ENCODE results near the gene SCD5.
A peak's percentile ranks its signal among the peaks of the same experiment; 100 is the strongest.

SCD5 gene

DNA sequence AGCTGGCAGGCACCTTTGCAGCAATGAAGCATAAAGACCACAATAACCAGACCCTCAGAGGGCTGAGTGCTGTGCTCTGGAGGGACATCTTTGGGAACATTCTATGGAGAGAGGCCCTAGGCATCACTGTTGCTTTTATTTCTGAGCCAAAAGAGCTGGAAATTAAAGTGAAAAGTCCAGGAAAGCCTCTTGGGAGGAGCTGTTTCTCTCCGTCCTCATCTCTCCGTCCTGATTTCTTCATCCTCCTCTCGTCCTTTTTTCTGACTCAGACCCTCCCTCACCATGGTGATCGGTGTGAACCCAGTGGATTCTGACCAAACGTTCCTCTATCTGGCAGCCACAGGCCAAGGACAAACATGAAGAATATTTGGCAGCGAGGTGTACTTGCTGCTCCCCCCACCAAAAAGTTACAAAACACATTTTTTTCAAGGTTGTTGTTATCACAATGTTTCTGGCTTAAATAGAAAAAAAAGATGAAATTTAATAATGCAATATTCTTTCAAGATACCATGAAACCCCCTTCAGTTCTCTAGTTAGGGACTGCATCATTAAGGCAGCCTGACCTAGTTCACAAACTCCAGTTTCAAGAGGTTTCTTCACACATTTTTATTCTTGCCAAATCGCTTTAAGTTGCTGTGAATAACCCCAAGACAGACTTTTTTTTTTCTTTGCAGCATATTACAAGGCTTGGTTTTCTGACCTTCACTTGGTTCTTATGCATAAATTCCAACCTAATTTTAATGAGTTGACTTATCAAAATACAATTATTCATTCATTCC, 80.2 kb downstream of the SCD5 start:
- no peak for DNase-seq

DNA sequence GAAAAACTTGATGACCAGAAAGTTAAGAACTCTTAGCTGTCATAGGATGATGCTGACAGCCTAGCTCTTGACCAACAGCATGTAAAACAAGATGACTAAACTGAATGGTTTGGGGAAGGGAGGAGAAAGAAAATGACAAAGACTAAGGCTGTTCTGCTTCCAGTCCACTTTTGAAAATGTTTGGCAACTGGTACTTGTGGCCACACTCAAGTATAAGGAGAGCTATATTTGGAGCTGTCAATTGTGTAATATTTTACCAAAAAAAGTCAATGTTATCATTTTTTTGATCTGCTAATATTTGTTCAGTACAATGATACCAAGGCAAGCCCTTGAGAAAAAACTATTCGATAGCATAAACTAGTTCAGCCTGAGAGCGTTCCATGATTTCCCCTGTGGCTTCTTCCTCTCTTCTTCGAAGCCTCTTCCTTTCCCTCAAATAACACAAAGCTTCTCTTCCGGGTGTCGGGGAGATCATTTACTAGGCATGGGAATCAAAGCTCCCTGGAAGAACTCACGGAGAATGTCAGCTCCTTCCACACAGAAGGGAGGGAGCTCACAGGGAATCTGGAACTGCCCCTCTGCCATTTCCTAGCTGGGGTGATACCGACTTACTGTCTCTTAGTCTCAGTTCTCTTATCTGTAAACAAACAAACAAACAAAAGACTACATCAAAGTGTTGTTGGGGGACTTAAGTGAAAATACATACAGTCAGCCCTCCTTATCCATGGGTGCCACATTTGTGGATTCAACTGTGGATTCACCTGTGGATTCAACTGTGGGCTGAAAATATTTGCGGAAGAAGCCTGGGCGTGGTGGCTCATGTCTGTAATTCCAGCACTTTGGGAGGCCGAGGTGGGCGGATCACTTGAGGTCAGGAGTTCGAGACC, 82.6 kb downstream of the SCD5 start:
- DNase-seq, result no peak

DNA sequence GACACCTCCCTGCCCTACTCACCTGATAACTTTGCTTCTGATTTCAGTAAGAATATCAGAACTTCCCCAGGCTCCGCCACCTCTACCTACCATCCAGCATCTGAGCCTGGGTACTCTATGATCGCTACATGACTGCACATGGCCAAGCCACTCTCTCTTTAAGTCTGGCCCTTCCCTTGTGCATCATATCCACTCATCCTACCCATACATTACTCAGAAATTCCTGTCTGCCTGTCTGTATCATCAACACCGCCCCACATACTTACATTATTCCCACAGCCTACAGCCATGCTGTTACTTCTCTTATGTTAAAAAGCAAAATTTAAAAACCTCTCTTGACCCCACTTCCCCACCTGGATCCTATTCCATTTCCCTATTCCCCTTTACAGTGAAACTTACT, 84.7 kb downstream of the SCD5 start:
- DNase-seq, result no peak

DNA sequence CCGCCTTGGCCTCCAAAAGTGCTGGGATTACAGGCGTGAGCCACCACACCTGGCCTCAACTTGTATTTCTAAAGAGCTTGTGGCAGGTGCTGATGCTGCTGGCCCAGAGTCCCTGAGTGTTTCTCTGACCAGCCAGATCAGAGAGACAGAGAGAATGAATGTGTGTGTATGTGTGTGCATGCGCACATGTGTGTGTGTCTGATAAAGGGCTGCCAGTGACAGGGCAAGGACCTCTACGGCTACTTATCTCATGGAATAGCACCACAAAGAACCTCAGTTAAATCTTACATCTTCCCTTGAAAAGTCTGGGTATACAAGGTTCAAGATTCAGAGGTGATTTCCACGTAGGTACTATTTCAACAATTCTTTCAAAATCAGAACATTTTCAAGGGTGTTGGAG, 86.0 kb downstream of the SCD5 start:
- DNase-seq, result no peak

DNA sequence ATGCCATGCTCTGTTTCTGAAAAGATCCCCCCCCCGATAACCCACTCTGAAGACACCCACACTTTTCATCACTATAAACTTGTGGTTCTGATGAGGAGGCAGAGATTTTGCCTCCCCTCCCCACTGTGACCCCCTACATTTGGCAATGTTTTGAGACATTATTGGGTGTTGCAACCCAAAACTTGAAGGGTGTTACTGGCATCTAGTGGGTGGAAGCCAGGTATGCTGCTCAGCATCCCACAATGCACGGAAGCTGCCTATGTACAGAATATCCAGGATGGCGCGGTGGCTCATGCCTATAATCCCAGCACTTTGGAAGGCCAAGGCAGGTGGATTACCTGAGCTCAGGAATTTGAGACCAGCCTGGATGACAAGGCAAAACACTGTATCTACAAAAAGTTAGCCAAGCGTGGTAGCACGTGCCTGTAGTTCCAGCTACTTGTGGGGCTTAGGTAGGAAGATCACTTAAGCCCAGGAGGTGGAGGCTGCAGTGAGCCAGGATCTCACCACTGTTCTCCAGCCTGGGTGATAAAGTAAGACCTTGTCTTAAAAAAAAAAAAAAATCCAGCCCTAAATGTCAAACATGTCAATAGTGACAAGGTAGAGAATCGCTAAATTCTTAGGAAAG, 87.3 kb downstream of the SCD5 start:
- DNase-seq, result no peak

DNA sequence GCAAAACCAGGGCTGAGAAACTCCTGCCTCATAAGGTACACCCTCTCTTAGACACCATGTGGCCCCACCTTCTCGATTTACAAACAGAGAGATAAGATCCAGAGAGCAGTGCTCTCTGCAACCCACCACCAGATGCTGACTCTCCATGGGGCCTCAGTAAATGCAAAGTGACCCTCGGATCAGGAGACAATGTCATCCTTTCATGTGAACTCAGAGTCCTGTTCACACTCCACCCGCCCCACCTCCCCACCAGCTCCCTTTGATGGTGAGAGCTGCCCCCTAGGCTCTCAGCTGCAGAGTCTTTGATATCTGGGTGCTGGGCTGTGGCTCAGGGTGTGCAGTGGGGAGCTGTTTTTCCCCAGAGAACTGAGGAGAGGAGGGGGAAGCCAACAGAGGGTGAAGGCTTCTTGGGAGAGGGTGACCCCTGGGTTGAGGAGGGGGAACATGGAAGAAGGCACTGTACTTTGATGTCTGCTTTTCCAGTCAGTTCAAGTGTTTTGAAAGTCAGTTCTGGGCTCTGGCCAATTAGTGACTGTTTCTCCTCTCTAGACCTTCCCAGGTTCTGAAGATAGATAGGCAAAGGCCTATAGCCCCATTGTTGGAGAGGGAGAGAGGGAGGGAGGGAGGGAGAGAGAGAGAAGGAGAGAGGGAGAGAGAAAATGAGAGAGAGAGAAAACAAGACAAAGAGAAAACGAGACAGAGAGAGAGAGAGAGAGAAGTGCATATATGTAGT, 88.2 kb downstream of the SCD5 start:
- peak; percentile 3 for DNase-seq

DNA sequence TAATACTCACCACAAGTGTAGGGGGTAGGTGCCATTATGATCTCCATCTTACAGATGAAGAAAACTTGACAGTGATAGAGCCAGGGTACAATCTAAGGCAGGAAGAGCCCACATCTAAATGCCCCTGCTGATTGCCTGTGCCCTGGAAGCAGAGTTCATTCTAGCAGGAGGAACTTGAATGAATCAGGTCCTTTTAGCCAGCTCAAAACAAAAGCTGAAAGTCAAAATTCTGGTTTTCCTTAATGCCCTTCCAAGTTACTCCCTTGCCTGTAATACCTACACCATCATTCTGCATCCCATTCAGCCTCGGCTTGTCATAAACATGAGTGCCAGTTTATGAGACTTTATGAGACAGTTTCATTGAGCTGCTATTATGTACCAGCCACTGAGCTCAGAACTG, 89.6 kb downstream of the SCD5 start:
- no peak for DNase-seq

DNA sequence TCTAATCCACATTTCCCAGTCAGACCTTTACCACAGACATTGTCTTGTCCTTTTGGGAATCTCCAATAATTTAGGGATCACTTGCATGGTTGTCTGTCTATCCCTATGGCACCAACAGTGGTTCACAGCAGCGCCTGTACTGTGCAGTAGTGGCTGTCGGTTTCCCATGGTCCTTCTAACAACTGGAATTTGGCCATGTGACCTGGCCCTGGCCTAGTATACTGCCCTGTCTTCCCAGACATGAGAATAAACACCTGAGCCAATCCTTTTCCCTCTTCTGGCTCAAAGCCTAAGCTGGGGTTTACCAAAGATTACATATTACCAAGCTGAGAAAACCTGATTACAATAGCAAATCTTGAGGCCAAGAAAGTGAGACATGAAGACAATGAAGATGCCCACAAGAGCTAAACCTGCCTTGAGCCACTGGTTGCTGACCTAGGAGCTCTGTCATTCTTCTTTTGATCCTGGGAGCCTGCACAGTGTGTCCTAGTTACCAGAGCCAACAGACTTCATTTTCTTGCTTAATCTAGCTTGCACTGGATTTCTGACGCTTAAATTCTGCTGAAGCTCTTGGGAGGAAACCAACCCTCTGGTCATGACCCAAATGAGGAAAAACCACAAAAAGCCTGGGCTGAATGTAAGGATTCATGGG, 92.1 kb downstream of the SCD5 start:
- no peak for DNase-seq

DNA sequence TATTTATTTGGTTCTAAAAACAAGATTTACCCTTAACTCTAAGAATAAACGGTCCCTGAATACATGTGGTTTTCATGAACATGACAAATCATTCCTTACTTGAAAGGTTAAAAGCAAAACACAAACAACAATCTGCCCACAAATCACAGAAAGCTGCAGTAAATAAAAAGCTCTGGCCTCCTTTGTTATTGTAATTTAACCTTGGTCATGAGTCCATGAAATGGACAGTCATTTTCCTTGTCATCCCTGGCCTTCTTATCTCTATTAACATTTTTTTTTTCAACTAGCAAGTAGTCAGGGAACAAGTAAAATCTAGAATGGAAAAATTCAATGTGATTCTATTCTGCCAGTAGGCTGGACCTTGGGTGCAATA, 92.7 kb downstream of the SCD5 start:
- DNase-seq, result no peak

DNA sequence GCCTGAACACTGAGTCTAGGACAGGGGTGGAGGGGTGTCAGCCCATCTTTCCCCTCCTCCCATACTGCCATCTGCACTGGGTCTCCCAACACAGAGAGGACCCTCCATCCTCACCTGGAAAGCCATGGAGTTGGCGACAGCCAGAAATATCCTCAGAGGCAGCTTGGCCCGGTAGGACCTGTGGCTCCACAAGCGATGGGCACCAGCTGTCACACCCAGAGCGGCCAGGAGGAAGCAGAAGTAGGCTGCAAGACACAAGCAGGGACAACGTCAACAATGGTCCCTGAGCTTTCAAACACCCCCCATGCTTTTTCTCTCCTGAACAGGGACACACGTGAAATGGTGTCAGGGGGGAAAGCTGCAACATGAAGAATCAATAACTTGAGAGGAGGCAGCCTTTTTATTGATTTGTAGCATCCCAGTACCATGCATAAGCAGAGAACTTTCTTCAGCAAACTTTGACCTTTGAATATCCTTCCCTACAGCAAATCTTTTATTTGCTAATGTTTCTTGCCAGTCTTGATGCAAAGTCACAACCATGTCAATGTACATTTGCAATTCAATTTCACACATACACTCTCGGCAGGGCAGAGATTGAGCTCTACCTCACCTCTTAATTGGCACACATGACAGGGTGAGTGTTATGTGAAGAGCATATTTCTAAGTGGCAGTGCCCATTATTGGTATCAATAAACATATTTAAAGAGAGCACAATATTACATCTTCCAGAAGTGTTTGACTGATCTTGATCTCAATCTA, 93.2 kb downstream of the SCD5 start:
- no peak for DNase-seq

DNA sequence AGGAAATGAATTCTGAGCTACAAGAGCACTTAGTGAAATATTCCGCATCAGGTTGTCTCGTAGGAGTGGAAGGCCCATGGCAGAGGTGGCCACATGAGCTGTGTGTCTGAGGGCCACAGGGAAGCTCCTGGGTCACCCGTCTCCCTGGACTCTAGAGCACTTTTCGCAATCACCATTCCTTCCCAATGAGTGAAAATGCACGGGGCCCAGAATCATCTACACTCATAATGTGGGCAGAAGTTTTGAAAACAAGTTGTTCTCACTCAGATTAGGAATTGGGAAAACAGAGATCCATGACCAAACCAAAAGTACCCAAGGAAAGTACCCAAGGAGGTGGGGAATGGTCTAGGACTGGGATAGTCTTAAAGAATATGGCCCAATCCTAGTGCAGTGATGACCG, 94.4 kb downstream of the SCD5 start:
- DNase-seq, result no peak

DNA sequence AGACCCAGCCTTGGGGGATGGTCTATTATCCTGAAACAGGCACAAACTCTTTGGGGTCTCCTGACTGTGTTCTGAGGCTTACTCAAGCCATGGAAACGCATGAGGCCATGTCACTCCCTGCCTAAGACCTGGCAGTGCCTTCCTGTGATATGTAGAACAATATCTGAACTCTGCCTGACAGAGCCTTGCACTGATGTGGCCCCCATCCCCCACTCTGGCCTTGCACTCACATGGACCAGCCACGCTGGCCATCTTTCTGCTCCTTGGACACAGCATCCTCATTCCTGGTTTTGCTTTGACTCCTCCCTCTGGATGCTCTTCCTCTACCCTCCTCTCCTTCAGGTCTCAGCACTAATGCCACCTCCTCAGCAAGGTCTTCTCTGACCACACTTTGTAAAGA, 100.2 kb downstream of the SCD5 start:
- DNase-seq, result no peak

DNA sequence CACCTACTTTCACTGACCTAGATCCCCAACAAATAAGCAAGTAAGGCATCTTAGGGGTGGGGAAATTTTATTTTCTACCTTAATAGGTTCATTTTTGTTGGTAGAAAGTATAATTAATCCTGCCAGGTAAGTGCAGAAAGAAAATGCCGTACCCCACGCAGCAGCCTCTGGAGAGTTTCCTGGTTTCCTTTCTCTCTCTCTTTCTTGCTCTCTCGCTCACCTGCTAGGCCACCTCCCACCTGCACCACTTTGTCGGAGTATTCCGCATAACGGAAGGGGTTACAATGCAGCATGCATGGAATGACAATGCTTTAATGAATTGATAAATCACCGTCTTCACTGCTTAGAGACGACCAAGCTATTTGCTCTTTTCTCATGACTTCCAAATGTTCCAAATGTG, 101.0 kb downstream of the SCD5 start:
- no peak for DNase-seq

DNA sequence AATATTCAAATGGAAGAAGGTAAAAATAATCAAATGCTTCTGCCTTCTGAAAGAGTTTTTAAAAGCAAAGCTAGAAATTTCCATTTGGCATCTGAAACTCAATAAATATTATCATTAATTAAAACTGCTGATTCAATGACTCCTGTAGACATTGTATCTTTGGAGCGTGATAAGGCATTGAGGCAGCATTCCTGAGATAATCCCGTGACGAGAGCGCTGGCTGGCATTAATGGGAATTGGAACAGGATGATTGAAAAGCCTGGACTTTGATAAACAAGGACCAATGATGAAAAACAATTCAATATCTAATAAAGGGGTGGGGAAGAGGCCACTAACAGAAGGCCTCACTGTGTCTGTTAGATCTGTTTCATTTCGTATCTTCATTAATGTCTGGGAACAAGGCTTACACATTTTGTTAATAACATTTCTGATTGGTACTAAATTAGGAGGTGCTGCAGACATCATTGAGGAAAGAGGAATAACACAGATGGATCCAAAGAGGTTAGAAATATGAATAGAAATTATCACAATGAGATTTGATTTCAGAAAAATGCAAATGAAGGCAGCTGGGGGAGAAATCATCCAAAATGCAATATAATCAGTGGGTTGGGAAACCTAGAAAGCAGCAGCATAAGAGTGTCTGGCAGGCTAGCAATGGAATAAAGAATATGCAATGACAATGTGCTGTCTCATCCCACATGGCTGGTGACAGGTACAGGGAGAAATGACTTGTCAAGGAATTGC, 102.3 kb downstream of the SCD5 start:
- no peak for DNase-seq

DNA sequence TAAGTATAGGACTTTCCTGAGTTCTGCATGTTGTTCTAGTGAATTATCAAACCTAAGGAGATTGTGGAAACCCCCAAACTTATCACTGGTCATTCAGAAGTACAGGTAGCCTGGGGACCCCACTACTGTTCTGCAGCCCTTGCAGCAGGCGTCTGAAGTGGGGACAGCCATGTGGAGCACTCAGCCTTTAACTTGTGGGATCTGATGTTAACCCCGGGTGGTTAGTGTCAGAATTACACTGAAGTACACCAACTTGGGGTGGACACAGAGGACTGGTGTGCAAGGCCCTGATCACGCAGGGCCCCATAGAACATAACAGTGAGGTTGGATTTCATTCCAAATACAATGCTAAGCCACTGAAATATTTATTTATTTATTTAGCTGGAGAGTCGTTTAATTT, 103.7 kb downstream of the SCD5 start:
- no peak for DNase-seq

DNA sequence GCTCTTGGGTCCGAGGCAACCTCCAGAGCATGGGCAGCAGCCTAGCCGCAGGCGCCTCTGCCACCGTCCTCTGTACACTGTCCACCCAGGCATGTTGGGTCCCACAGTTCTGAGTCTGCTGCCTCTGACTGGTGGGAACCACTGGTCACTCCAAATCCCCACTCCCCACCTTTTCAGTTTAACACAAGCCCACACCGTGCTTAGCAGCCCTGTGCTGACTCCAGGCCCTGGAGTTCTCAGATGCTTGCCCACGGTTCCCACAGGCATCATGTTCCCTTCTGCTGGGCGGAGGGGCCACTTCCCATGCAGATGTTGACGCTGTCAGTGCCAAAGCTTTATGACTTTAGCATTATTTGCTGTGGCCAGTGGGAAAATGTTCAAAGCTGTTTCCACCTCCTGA, 104.5 kb downstream of the SCD5 start:
- DNase-seq, result no peak

DNA sequence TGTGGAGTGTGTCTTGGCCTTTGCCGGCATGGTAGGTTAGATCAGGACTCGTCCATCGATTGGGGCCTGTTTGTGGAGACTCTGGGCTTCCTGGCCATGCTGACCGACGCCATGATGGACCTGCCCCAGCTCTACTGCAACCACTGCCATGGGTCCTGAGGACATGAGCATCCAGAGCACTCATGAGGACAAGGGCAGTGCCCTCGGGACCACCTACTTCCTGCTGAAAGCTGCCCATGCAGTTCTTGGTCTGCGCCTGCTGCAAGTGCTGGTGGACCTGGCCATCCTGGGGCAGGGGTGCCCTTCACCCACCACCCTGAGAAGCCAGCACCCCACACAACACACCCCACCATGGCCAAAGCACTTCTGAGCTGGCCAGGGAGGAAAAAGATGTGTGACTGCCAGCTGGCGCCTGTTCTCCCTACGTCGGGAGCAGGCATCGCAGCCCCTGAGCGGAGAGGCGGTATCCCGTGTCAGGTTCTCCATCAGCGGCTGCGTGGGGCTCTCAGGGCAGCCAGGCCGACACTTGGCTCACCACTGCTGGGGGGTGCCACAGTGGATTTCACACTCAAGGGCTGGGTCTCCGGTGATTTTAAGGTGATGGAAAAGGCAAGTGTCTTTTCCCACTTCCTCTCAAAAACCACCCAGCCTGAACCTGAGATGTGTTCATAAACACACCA, 106.4 kb downstream of the SCD5 start:
- DNase-seq, result no peak

DNA sequence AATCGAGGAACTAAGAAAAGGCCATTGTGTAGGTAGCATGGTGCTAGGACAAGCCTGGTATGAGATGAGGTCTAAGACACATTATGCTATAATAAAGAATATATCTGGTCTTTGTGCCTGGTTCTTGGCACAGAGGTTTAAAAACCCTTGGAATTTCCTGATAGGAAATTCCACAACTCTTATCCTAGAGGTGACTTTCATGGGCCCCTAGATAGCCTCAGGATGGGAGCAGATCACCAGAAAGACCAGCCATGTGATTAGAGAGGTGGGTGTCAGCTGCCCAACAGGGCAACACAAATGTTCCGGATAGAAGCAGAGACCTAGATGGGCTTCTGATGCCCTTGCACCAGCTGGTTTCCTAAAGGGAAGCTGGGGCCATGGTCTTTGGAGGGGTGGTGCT, 107.2 kb downstream of the SCD5 start:
- DNase-seq, result no peak

DNA sequence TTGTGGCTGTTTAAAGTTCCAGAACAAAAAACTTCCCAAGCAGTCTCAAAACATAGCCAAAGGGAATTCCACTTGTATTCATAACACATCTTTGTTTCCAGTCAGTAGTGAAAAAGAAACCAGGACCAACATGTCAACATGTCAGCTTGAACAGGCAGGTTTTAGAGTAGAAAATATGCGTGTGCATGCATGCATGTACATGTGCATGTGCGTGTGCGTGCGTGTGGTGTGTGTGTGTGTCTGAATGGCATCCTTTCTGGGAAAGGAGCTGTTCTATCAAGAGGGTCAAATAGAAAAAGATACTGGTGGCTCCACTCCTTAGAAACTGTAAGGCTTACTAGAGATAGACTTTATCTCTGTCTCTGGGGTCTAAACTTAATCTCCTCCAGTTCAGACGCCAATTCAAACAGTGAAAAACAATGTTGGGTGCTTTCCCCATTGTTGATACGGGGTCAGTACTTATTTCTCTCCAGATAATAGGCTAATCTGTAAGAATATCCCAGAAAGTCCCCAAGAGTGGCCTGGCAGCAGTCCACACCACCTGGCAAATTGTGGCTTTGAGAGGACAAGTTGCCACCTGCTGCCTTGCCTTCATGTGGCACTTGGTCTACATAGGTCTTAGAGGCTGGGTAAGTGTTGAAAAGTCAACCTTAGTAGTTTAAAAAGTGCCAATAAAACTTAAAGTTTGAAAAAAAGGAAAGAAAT, 110.4 kb downstream of the SCD5 start:
- DNase-seq, result no peak

DNA sequence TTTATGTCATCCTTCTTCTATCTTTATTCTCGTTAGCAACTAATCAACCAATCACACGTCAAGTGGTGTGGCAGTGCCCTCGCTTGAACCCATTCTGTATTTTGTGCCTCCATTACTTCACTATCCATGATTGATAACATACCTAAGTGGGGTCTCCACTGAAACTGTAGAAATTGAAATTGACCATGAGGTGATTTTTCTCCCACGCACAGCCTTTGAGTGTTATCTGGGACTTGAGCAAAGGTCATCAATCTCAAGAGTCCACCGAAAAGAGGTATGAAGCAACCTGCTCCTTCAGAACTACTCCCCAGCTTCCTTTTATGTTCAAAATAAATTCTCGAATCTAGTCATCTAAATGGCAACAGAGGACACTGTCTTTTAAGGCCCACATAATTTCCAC, 111.1 kb downstream of the SCD5 start:
- no peak for DNase-seq

Data from NCI-H526 treated with DMSO at 0.1 percent for 48 hours (cell line).